GM06990 (cell line): ENCODE measurements around the gene NGRN.
A peak's percentile ranks its signal among the peaks of the same experiment; 100 is the strongest.

Experiments used
- DNase-seq: peaks from one replicate; pipeline ENCODE4 v3.0.0-alpha.2; 2011; ENCODE audit not compliant: insufficient read length; ENCODE audit errors: extremely low read depth
- H3K27me3 ChIP-seq: replicated peaks from 2 replicates; pipeline ENCODE4 v1.6.0; 2011; ENCODE audit warnings: low read length; ENCODE audit not compliant: control insufficient read depth, insufficient read depth
- H3K36me3 ChIP-seq: 2 replicates; pipeline ENCODE4 v1.5.1; 2011; ENCODE audit warnings: low read length; ENCODE audit not compliant: control insufficient read depth, insufficient read depth
- H3K4me3 ChIP-seq: replicated peaks from 2 replicates; pipeline ENCODE4 v1.5.1; 2011; ENCODE audit warnings: low read depth, mild to moderate bottlenecking, control low read depth, low read length
- CTCF ChIP-seq: IDR thresholded peaks from 2 replicates; pipeline ENCODE4 v1.5.1; 2011; ENCODE audit warnings: low read length, control low read depth, mild to moderate bottlenecking, inconsistent platforms; ENCODE audit not compliant: insufficient read depth, poor library complexity, severe bottlenecking

The NGRN gene

GRCh38 chr15:90241343-90242192 lies 23.9 kb upstream of the NGRN start:
- TF ChIP-seq CTCF, result no peak
- DNase-seq, result no peak
- no peaks in the 10 kb centered on the region for H3K27me3 ChIP-seq
- no peak overlapping the region for H3K4me3 ChIP-seq
- H3K36me3 ChIP-seq, result no peaks in the 10 kb centered on the region; the same call in none of the 2 replicates

- no peak for DNase-seq
- H3K36me3 ChIP-seq, result no peaks in the 10 kb centered on the region
- TF ChIP-seq CTCF, result no peak
- no peak overlapping the region for H3K4me3 ChIP-seq
- no peaks in the 10 kb centered on the region for H3K27me3 ChIP-seq
These were observed 21.4 kb upstream of the NGRN start for GRCh38 chr15:90243943-90244639.

- no peak for DNase-seq
- Histone ChIP-seq H3K4me3 (no peak overlapping the region), H3K27me3 (peaks cover 2% of the 10 kb centered on the region; the same call in 1 of the 2 replicates), H3K36me3 (no peaks in the 10 kb centered on the region)
- no peak for TF ChIP-seq CTCF
These were observed 16.7 kb upstream of the NGRN start for GRCh38 chr15:90248789-90249202.

GRCh38 chr15:90249203-90249863 lies 16.1 kb upstream of the NGRN start, which contains the start of gene TTLL13:
TSS of gene TTLL13 (plus strand) at chr15:90249556. CDS start at chr15:90250631, 1,075 bp downstream.
- no peak for TF ChIP-seq CTCF
- H3K4me3 ChIP-seq, result peak within 1 kb of the TSS; percentile 64
- H3K36me3 ChIP-seq, result no peaks in the 10 kb centered on the region
- peak; percentile 75 for DNase-seq
- H3K27me3 ChIP-seq, result peaks cover 2% of the 10 kb centered on the region; the same call in 1 of the 2 replicates

GRCh38 chr15:90257776-90258175 lies 7.7 kb upstream of the NGRN start:
- no peak for DNase-seq
- no peak for TF ChIP-seq CTCF
- Histone ChIP-seq H3K36me3 (no peaks in the 10 kb centered on the region), H3K27me3 (no peaks in the 10 kb centered on the region; the same call in 1 of the 2 replicates), H3K4me3 (no peak overlapping the region)
